Testis (tissue), 2 donors: ENCODE measurements around the gene FBF1.

Experiments
- POLR2A ChIP-seq: fragments of 450-650 bp; IDR thresholded peaks from one replicate; pipeline ENCODE4 v1.6.1; 2017; ENCODE audit warnings: antibody characterized with exemption, mild to moderate bottlenecking, moderate library complexity
- TF ChIP-seq, protein P1 (sequence below), 3 experiments: fragments of 450-650 bp in 2 of 3; fragments of 200-600 bp in 1 of 3; sonication (generic) in 1 of 3; IDR thresholded peaks; one replicate each; pipeline ENCODE4 v1.5.1; 2016 to 2019; ENCODE audit warnings: antibody characterized with exemption in 3 of 3, mild to moderate bottlenecking in 2 of 3, moderate library complexity in 1 of 3

DNA sequence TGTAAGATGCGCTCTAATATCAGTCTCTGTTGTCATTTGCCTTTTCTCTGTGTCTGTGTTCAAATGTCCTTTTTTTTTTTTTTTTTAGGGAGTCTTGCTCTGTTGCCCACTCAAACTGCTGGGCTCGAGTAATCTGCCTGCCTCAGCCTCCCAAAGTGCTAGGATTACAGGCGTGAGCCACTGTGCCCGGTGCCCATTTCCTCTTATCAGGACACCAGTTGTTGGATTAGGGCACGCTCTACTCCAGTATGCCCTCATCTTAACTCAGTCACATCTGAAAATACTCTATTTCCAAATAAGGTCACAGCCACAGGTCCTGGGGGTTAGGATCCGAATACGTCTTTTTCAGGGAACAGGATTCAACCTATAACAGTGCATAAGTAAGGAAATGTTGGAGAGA lies 60.6 kb downstream of the FBF1 start:
- TF ChIP-seq, protein P1, sequence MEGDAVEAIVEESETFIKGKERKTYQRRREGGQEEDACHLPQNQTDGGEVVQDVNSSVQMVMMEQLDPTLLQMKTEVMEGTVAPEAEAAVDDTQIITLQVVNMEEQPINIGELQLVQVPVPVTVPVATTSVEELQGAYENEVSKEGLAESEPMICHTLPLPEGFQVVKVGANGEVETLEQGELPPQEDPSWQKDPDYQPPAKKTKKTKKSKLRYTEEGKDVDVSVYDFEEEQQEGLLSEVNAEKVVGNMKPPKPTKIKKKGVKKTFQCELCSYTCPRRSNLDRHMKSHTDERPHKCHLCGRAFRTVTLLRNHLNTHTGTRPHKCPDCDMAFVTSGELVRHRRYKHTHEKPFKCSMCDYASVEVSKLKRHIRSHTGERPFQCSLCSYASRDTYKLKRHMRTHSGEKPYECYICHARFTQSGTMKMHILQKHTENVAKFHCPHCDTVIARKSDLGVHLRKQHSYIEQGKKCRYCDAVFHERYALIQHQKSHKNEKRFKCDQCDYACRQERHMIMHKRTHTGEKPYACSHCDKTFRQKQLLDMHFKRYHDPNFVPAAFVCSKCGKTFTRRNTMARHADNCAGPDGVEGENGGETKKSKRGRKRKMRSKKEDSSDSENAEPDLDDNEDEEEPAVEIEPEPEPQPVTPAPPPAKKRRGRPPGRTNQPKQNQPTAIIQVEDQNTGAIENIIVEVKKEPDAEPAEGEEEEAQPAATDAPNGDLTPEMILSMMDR (IDR thresholded peaks at IDR 0.05): no peak
- no peak for TF ChIP-seq POLR2A
